ENCODE results near the gene DVL1. TPM values are rescaled to one million over a fixed set of nuclear protein-coding genes. Genes with fewer than 3 reads are reported as not detected.

Gene DVL1
- total and polyA plus RNA-seq, 9 of the 15 experiments (the other 6 are each of a cell fraction or from before 2014, with no cell fraction given) = 0.62 to 135 (median 24.3) TPM

DNA sequence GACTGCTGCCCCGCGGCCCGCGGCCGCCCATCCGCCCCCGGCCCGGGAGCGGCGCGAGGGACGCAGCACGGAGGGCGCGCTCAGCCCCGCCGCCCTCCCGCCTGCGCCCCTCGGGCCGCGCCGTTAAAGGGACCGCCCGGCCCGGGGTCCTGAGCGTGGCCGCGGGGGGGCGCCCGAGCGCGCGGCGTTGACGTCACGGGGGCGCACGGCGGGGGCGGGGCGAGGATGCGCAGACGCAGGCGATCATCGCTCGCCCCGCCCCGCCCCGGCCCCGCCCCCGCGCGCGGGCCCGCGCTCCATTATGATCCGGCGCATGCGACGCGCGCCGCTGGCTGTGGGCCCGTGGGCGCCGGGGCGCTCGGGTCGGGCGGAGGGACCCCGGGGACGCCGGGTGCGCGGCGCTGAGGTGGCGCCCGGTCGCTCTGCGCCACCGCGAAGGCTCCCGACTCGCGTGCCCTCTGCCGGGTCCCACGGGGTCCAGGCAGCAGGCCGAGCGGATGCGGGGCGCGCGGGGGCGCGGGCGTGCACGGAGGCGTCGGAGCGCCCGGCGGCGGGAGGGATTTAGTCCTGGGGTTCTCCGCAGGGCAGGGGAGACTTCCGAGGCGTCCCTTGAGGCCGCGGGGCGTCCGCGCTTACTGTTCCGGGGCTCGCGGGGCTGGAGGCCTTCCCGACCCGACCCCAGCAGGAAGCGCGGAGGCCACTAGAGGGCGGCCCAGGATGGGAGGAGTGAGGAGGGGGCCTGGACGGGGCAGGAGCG, at the start of gene DVL1 (continued):
- TF ChIP-seq, protein P1, sequence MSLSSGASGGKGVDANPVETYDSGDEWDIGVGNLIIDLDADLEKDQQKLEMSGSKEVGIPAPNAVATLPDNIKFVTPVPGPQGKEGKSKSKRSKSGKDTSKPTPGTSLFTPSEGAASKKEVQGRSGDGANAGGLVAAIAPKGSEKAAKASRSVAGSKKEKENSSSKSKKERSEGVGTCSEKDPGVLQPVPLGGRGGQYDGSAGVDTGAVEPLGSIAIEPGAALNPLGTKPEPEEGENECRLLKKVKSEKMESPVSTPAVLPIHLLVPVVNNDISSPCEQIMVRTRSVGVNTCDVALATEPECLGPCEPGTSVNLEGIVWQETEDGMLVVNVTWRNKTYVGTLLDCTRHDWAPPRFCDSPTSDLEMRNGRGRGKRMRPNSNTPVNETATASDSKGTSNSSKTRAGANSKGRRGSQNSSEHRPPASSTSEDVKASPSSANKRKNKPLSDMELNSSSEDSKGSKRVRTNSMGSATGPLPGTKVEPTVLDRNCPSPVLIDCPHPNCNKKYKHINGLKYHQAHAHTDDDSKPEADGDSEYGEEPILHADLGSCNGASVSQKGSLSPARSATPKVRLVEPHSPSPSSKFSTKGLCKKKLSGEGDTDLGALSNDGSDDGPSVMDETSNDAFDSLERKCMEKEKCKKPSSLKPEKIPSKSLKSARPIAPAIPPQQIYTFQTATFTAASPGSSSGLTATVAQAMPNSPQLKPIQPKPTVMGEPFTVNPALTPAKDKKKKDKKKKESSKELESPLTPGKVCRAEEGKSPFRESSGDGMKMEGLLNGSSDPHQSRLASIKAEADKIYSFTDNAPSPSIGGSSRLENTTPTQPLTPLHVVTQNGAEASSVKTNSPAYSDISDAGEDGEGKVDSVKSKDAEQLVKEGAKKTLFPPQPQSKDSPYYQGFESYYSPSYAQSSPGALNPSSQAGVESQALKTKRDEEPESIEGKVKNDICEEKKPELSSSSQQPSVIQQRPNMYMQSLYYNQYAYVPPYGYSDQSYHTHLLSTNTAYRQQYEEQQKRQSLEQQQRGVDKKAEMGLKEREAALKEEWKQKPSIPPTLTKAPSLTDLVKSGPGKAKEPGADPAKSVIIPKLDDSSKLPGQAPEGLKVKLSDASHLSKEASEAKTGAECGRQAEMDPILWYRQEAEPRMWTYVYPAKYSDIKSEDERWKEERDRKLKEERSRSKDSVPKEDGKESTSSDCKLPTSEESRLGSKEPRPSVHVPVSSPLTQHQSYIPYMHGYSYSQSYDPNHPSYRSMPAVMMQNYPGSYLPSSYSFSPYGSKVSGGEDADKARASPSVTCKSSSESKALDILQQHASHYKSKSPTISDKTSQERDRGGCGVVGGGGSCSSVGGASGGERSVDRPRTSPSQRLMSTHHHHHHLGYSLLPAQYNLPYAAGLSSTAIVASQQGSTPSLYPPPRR (CRISPR knock-in tag; IDR thresholded peaks at IDR 0.05; ENCODE audit: borderline replicate concordance) = no peak
- TF ChIP-seq TCF7 (IDR thresholded peaks at IDR 0.05; ENCODE audit: borderline replicate concordance) (no peak), TAF1 (IDR thresholded peaks at IDR 0.05; ENCODE audit: control insufficient read depth, extremely low read depth, insufficient read depth, low read length, severe bottlenecking) (peak; percentile 53), COPS2 (conservative IDR thresholded peaks at IDR 0.05) (no peak), ZNF561 (CRISPR knock-in tag; conservative IDR thresholded peaks at IDR 0.05) (no peak), GTF2E2 (tag; IDR thresholded peaks at IDR 0.05) (no peak), SAP30 (IDR thresholded peaks at IDR 0.05; ENCODE audit: borderline replicate concordance, insufficient read depth, low read depth, low read length, poor library complexity, severe bottlenecking) (no peak), RFX5 (IDR thresholded peaks at IDR 0.05; ENCODE audit: low read depth, low read length) (no peak), TSHZ1 (CRISPR knock-in tag; IDR thresholded peaks at IDR 0.05) (no peak), BMI1 (IDR thresholded peaks at IDR 0.05; ENCODE audit: low read length) (no peak), SREBF2 (CRISPR knock-in tag; IDR thresholded peaks at IDR 0.05) (no peak)
- TF ChIP-seq, protein P2, sequence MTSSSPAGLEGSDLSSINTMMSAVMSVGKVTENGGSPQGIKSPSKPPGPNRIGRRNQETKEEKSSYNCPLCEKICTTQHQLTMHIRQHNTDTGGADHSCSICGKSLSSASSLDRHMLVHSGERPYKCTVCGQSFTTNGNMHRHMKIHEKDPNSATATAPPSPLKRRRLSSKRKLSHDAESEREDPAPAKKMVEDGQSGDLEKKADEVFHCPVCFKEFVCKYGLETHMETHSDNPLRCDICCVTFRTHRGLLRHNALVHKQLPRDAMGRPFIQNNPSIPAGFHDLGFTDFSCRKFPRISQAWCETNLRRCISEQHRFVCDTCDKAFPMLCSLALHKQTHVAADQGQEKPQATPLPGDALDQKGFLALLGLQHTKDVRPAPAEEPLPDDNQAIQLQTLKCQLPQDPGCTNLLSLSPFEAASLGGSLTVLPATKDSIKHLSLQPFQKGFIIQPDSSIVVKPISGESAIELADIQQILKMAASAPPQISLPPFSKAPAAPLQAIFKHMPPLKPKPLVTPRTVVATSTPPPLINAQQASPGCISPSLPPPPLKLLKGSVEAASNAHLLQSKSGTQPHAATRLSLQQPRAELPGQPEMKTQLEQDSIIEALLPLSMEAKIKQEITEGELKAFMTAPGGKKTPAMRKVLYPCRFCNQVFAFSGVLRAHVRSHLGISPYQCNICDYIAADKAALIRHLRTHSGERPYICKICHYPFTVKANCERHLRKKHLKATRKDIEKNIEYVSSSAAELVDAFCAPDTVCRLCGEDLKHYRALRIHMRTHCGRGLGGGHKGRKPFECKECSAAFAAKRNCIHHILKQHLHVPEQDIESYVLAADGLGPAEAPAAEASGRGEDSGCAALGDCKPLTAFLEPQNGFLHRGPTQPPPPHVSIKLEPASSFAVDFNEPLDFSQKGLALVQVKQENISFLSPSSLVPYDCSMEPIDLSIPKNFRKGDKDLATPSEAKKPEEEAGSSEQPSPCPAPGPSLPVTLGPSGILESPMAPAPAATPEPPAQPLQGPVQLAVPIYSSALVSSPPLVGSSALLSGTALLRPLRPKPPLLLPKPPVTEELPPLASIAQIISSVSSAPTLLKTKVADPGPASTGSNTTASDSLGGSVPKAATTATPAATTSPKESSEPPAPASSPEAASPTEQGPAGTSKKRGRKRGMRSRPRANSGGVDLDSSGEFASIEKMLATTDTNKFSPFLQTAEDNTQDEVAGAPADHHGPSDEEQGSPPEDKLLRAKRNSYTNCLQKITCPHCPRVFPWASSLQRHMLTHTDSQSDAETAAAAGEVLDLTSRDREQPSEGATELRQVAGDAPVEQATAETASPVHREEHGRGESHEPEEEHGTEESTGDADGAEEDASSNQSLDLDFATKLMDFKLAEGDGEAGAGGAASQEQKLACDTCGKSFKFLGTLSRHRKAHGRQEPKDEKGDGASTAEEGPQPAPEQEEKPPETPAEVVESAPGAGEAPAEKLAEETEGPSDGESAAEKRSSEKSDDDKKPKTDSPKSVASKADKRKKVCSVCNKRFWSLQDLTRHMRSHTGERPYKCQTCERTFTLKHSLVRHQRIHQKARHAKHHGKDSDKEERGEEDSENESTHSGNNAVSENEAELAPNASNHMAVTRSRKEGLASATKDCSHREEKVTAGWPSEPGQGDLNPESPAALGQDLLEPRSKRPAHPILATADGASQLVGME (CRISPR knock-in tag; IDR thresholded peaks at IDR 0.05) = no peak
